GM18505 (cell line): ENCODE data around the gene PTH1R.
A peak's percentile ranks its signal among the peaks of the same experiment; 100 is the strongest.

Experiments
- ATAC-seq: cut with Tn5 transposase; IDR thresholded peaks from one replicate; pipeline ENCODE4 v1.9.1; 2021; ENCODE audit not compliant: unreplicated experiment
- POLR2A ChIP-seq: IDR thresholded peaks from 4 replicates; pipeline ENCODE4 v1.6.1; 2011; ENCODE audit warnings: borderline replicate concordance; ENCODE audit not compliant: insufficient read depth, insufficient read length; ENCODE audit errors: extremely low read depth

PTH1R gene

DNA sequence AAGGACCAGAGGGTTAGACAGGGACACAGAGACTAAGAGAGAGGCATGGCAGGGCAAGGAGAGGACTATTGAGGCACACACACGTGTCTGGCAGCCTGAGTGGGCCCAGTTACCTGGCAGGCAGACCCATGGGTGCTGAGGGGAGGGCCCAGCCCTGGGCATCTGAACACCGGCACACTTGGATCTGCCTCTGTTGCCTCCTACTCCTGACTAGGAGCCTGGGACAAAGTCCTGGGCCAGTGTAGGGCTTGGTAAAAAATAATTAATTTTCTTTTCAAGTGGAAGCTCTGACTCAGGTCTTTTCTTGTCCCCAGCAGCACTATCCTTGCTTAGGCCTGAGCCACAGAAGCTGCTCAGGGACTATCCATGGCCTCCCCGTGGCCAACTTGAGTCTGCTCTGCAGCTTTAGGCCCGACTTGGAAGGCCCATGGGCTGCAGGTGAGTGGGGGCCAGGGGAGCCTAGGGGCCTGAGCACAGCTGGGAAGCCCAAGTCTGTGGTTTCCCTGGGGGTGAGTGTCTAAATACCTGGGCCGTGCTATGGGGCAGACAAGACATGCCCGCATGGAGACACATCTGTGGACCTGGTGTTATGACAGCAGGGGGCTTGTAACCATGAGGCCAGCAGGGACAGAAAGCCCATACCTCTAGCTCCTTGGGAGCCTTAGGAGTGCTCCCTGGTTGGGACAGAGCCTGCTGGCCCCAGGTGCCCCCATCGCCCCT is at the start of gene PTH1R:
Gene PTH1R, plus strand, starts transcription at position 316 of the 720 bp plus-strand sequence. CDS start 5,839 bp downstream, outside the sequence.
- ATAC-seq, result no peak
- no peak for TF ChIP-seq POLR2A

DNA sequence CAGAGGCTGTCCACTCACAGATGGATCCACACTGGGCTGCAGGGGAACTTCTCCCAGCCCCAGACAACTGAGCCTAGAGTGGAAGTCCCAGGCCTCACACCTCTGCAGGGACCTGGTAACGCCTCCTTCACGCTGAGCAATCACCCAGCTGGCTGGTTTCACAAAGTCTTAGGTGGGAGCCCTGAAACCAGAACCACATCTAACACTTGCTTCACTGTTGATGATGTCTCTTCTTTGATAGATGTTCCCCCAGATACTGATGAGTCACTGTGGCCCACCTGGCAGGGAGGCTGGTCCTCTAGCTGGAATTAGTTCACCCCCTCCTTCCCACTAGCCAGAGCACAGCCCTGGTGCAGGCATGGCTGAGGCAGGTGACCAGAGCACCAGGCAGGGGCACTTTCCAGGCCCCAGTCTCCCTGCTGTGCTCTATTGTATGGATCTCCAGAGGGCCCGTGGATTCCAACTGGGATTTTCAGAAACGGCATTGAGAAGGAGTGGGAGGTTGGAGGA is 47.8 kb upstream of the PTH1R start:
- peak; percentile 72 for ATAC-seq
- TF ChIP-seq POLR2A, result peak; percentile 36

DNA sequence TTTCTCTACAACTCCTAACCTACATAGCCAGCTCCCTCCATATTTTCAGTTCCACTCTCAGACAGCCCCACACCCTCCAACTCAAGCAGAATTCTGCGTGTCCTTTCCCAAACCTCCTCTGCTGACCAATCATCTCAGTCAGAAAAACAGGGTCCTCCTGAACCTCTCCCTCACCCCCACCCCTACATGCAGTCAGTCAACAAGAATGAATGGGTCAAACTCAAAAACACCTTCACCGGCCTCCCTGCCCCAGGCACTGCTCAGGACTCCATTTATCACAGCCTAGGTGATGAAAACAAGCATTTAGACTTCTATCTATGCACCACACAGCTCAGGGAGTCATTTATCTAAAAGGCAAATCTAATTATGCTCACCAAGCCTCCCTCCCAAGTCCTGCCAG is 46.7 kb upstream of the PTH1R start:
- no peak for ATAC-seq
- no peak for TF ChIP-seq POLR2A

DNA sequence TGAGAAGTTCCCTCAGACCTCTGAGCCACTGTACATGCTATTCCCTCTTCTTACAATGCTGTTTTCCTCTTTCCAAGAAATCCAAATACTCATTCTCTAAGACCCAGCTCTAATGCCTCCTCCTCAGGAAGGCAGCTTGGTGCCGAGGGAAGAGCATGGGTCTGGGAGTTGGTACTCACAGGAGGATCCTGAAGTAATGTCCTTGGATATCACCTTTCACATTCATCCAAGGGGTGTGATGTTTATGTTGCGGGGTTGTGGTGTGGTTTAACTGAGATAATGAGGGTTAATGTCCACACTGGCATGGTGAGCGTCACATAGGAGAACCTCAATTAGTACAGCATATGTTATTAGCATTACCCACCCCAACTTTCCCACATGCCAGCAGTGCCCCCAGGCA is 46.2 kb upstream of the PTH1R start:
- ATAC-seq, result no peak
- TF ChIP-seq POLR2A, result no peak

DNA sequence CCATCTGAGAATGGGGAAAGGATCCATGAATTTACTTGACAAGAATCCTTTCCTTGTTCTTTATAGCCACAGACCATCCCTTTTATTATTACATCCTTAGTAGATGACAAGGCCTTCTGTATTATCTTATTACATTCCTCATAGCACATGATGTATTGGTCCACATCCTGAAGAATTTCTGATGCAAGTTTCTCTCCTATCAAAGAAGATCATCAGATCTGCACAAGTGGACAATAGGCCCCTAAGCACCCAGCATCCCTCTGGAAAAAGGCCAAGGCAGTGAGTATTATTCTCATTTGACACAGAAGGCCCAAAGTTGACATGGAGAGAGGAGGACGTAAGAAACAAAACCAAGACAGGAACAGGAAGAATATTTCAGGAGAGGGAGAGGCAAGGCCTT is 45.7 kb upstream of the PTH1R start:
- no peak for ATAC-seq
- no peak for TF ChIP-seq POLR2A

DNA sequence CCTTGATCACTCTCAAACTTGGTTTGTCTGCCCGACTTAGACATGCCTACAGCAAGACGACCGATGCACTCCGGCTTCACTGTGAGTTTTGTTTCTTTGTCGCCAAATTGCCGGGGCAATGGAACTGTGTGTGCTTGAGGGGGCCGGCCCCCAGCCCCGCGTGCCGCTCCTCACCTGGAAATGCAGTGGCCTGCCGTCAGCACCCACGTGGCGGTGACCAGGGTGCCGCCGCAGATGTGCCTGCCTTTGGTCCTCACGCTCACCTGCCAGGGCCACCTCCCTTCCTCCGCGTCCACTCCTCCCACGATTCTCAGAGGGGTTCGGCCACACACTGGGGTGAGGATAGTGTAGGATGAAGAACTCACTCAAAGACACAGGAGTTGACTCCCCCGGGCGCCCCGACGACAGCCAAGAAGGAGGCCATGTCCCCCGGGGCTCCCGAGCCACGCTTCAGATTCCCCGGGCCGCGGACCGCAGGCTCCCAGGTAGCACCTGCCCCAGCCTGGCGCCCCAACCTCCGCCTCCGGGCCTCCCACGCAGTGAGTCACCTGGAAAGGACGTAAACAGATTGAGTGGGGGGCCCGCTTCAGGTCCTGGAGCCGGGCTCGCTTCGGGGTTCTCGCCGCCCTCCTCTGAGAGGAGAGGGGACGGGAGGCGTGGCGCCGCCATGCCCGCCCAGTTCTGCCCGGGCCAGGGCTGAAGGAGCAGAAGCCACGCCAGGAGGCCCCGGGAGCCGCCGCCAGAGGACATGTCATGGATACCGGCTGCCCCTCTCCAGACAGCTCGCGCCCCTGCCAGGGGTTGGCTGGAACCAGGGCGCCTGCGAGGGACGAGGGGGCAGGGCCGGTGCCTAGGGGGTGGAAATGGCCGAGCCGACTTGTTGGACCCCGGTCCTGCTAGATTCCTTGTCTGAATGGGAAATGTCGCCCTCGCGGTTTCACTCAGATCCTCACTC is 43.9 kb upstream of the PTH1R start:
- no peak for ATAC-seq

DNA sequence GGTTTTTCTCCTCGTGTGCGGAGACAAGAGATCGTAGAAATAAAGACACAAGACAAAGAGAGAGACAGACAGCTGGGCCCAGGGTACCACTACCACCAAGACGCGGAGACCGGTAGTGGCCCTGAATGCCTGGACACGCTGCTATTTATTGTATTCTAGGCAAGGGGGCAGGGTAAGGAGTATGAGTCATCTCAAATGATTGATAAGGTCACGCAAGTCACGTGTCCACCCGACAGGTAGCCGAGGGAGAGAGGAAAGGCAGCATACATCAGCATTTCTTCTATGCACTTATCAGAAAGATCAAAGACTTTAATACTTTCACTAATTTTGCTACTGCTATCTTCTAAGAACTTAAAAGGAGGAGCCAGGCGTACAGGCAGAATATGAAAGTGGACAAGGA is 42.5 kb upstream of the PTH1R start:
- no peak for ATAC-seq
- TF ChIP-seq POLR2A, result no peak

More for the DNA sequence above, 43.9 kb upstream of the PTH1R start:
- TF ChIP-seq POLR2A, result no peak

DNA sequence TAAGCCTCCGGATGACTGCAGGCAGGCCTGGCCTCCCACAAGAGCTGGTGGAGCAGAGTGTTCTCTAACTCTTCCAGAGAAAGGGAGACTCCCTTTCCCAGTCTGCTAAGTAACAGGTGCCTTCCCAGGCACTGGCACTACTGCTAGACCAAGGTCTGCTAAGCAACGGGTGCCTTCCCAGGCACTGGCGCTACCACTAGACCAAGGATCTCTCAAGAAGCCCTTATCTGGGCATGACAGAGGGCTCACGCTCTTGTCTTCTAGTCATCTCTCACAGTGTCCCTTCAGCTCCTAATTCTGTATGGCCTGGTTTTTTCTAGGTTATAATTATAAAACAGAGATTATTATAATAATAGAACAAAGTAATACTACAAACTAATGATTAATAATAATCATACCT is 42.0 kb upstream of the PTH1R start:
- no peak for TF ChIP-seq POLR2A

DNA sequence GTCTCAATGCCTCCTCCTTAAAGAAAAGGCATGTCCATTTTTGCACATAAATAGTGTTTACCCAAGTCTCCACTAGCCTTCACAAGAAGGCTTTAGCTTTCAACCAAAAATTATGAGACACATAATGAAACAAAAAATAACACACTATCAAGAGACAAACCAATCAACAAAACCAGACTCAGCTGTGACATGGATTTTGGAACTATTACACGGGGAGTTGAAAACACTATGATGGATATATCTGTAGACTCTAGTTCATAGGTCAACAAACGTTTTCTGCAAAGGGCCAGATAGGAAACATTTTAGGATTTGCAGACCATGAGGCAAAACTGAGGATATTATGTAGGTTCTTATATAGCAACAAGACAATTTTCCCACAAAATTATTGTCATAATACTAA is 39.2 kb upstream of the PTH1R start:
- TF ChIP-seq POLR2A, result no peak
- ATAC-seq, result no peak

More for the DNA sequence above, 42.0 kb upstream of the PTH1R start:
- ATAC-seq, result no peak

DNA sequence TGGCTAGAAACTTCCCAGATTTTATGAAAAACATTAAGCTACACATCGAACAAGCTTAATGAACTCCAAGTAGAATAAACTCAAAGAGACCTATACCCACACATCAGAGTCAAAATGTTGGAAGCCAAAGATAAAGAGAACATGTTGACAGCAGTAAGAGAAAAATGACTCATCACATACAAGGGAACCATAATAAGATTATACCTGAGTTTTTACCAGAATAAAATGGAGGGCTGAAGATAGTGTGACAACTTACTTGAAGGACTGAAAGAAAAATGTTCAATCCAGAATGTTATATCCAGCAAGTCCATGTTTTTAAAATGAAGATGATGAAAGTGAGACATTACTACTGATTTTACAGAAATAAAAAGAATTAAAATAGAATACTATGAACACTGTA is 37.0 kb upstream of the PTH1R start:
- no peak for TF ChIP-seq POLR2A
- no peak for ATAC-seq

DNA sequence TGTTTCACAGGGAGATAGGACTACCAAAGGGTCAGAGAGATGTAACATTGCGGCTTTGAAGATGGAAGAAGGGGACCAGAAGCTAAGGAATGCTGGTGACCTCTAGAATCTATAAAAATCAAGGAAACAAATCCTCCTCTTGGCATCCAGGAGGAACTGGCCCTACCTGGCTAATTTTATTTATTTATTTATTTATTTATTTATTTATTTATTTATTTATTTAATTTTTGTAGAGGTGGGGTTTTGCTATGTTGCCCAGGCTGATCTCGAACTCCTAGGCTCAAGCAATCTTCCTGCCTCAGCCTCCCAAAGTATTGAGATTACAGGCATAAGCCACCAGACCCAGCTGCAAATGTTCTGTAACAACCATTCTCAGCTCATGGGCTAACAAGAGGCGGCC is 34.0 kb upstream of the PTH1R start:
- ATAC-seq, result no peak
- no peak for TF ChIP-seq POLR2A

DNA sequence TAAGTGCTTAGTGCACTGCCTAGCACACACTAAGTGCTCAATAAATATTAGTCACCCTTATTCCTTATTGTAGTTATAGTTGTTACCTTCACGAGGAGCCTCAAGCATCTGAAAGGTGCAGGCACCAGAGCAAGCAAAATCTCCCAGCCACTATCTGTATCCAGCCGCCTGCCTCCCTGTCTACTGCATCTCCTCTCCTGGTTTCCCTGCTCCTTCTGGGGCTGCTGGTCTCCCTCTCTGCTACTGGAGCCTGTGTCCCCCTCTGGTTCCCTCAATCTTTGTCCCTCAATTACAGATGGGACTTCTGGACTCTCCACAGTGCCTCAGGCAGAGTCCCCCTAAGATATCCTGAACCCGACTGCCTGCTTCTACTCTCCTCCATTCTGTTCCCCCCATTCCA is 33.1 kb upstream of the PTH1R start:
- TF ChIP-seq POLR2A, result no peak

DNA sequence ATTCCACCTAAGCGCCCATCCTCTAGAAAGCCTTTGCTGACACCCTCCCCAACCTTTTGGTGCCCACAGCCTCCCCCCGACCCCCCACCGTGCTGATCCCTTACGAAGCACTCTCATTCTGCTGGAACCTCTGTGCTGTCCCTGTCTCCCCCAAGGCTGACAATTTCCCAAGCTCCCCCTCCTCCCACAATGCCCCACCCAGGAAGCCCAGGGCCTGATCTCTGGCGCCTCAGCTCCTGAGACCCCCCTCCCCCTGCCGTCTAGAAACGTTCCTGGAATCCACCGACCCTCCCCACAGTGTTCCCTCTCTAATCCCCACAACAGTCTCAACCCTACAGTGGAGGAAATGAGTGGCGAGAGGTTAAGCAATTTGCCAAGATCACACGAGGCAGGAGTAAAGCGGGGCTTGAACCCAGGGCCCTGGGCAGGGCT is 32.6 kb upstream of the PTH1R start:
- TF ChIP-seq POLR2A, result no peak
- ATAC-seq, result no peak

More for the DNA sequence above, 33.1 kb upstream of the PTH1R start:
- ATAC-seq, result no peak
